H1 (cell line): Measurements from ENCODE around the gene CCDC33. TPM values are rescaled to one million over a fixed set of nuclear protein-coding genes. Genes with fewer than 3 reads are reported as not detected.

Experiments
- CTCF ChIA-PET: fragments of 300-600 bp; sonication (Branson Sonifier 250); formaldehyde crosslinking; loops from one replicate; lab custom pipeline; 2021; ENCODE audit not compliant: partially characterized antibody; lab: Charles Lee
- POLR2A ChIA-PET: fragments of 300-600 bp; sonication (Branson Sonifier 250); formaldehyde crosslinking; loops from one replicate; lab custom pipeline; 2021; ENCODE audit warnings: inconsistent platforms; ENCODE audit not compliant: partially characterized antibody; lab: Charles Lee
- DNase-seq, 2 experiments: peaks; one replicate each; pipeline versions ENCODE4 v3.0.0 to v3.0.0-alpha.2; 2010 to 2022; ENCODE audit warnings: low spot score in 2 of 2, low read depth in 1 of 2, mixed read lengths in 1 of 2
- FAIRE-seq: peaks from 2 replicates; lab custom pipeline; 2011; peaks lifted over from hg19 to GRCh38; lab: Jason Lieb, UNC
- H2AFZ ChIP-seq: 2 replicates; pipeline ENCODE4 v1.8.1; 2012; ENCODE audit warnings: low read length, inconsistent platforms
- H2AK5ac ChIP-seq: 2 replicates; pipeline ENCODE4 v1.6.1; 2013; ENCODE audit warnings: low read depth, low read length
- H2BK120ac ChIP-seq: replicated peaks from 2 replicates; pipeline ENCODE3; 2013; ENCODE audit warnings: low read depth, low read length, inconsistent platforms
- H2BK12ac ChIP-seq: 2 replicates; pipeline ENCODE4 v1.6.1; 2013; ENCODE audit warnings: low read depth, low read length
- H2BK15ac ChIP-seq: 2 replicates; pipeline ENCODE4 v1.6.1; 2013; ENCODE audit warnings: low read length
- H2BK20ac ChIP-seq: 2 replicates; pipeline ENCODE4 v1.6.1; 2013; ENCODE audit warnings: low read length
- H2BK5ac ChIP-seq: 2 replicates; pipeline ENCODE4 v1.6.1; 2013; ENCODE audit warnings: low read depth, low read length
- H3K14ac ChIP-seq: 2 replicates; pipeline ENCODE4 v1.6.1; 2013; ENCODE audit warnings: inconsistent platforms; ENCODE audit not compliant: insufficient read length
- H3K18ac ChIP-seq: 2 replicates; pipeline ENCODE4 v1.6.1; 2013; ENCODE audit warnings: low read length; ENCODE audit errors: extremely low read depth
- H3K23ac ChIP-seq: 2 replicates; pipeline ENCODE4 v1.6.1; 2013; ENCODE audit warnings: inconsistent platforms; ENCODE audit not compliant: insufficient read length
- H3K23me2 ChIP-seq: 2 replicates; pipeline ENCODE4 v1.6.1; 2013; ENCODE audit warnings: low read depth, low read length
- H3K27ac ChIP-seq: 2 replicates; pipeline ENCODE4 v1.6.1; 2011; ENCODE audit warnings: low read depth, low read length, inconsistent platforms
- H3K27me3 ChIP-seq, 4 experiments: replicated peaks in 1 of 4; 1 replicate in 1 of 4; 2 replicates in 3 of 4; pipeline versions ENCODE4 v1.6.1 to v1.8.1; 2011 to 2013; ENCODE audit warnings: low read length in 3 of 4, mild to moderate bottlenecking in 3 of 4, inconsistent platforms in 2 of 4, mixed read lengths in 2 of 4, moderate library complexity in 1 of 4; ENCODE audit not compliant: control insufficient read depth in 3 of 4, insufficient read depth in 3 of 4; ENCODE audit errors: extremely low read depth in 1 of 4
- H3K36me3 ChIP-seq, 4 experiments: 2 replicates each; pipeline versions ENCODE4 v1.6.1 to v1.8.1; 2011 to 2013; ENCODE audit warnings: mild to moderate bottlenecking in 4 of 4, low read length in 3 of 4, moderate library complexity in 2 of 4, control low read depth in 1 of 4, inconsistent platforms in 1 of 4; ENCODE audit not compliant: insufficient read depth in 4 of 4, control insufficient read depth in 2 of 4
- H3K4ac ChIP-seq: replicated peaks from 2 replicates; pipeline ENCODE3; 2013; ENCODE audit warnings: low read length, low read depth, mixed read lengths, inconsistent platforms; ENCODE audit not compliant: insufficient read length
- H3K4me1 ChIP-seq, 4 experiments: replicated peaks in 1 of 4; 1 replicate in 1 of 4; 2 replicates in 3 of 4; pipeline versions ENCODE4 v1.6.1 to v1.8.1; 2011 to 2013; ENCODE audit warnings: low read length in 3 of 4, inconsistent platforms in 2 of 4, mixed read lengths in 1 of 4; ENCODE audit not compliant: insufficient read depth in 4 of 4, control insufficient read depth in 3 of 4
- H3K4me2 ChIP-seq, 2 experiments: 2 replicates each; pipeline versions ENCODE4 v1.6.1 to v1.8.1; 2011 to 2013; ENCODE audit warnings: low read depth in 2 of 2, low read length in 2 of 2, control low read depth in 1 of 2, inconsistent platforms in 1 of 2, mild to moderate bottlenecking in 1 of 2; ENCODE audit not compliant: insufficient read depth in 1 of 2
- H3K4me3 ChIP-seq, 4 experiments: fragments of 200-600, 300-600 bp in 1 of 4; sonication (generic), shearing (Covaris generic), sonication (Bioruptor Twin) in 1 of 4; 2 replicates each; pipeline versions ENCODE4 v1.5.1 to v1.8.1; 2011 to 2016; ENCODE audit warnings: low read length in 4 of 4, low read depth in 3 of 4, control low read depth in 2 of 4, inconsistent platforms in 2 of 4, mild to moderate bottlenecking in 2 of 4, mixed read lengths in 1 of 4, moderate library complexity in 1 of 4; ENCODE audit not compliant: insufficient read depth in 2 of 4; ENCODE audit errors: extremely low read depth in 1 of 4
- H3K56ac ChIP-seq: replicated peaks from 2 replicates; pipeline ENCODE3; 2013; ENCODE audit warnings: low read depth, mild to moderate bottlenecking, mixed read lengths, low read length, inconsistent platforms; ENCODE audit not compliant: insufficient read length
- H3K79me1 ChIP-seq: 2 replicates; pipeline ENCODE4 v1.6.1; 2013; ENCODE audit warnings: low read depth, low read length, control low read depth
- H3K79me2 ChIP-seq, 2 experiments: 2 replicates each; pipeline versions ENCODE4 v1.6.1 to v1.8.1; 2012 to 2013; ENCODE audit warnings: low read length in 2 of 2, mild to moderate bottlenecking in 2 of 2, inconsistent platforms in 1 of 2; ENCODE audit not compliant: insufficient read depth in 2 of 2, control insufficient read depth in 1 of 2
- H3K9ac ChIP-seq, 4 experiments: replicated peaks in 1 of 4; 1 replicate in 1 of 4; 2 replicates in 3 of 4; pipeline versions ENCODE4 v1.6.1 to v1.8.1; 2011 to 2013; ENCODE audit warnings: low read depth in 3 of 4, low read length in 3 of 4, control low read depth in 2 of 4, mild to moderate bottlenecking in 2 of 4, moderate library complexity in 2 of 4, inconsistent platforms in 1 of 4; ENCODE audit errors: extremely low read depth in 1 of 4
- H3K9me3 ChIP-seq, 2 experiments: 2 replicates each; pipeline versions ENCODE4 v1.6.1 to v1.8.1; 2012 to 2013; ENCODE audit warnings: mild to moderate bottlenecking in 2 of 2, moderate library complexity in 2 of 2, control low read depth in 1 of 2, inconsistent platforms in 1 of 2, low read depth in 1 of 2, low read length in 1 of 2, mixed read lengths in 1 of 2; ENCODE audit not compliant: insufficient read depth in 2 of 2
- H4K20me1 ChIP-seq, 2 experiments: replicated peaks in 1 of 2; 2 replicates each; pipeline versions ENCODE3 to v1.8.1; 2011 to 2013; ENCODE audit warnings: inconsistent platforms in 2 of 2, low read length in 2 of 2, mild to moderate bottlenecking in 1 of 2; ENCODE audit not compliant: insufficient read depth in 2 of 2, control insufficient read depth in 1 of 2
- H4K5ac ChIP-seq: 2 replicates; pipeline ENCODE4 v1.6.1; 2013; ENCODE audit warnings: low read length, low read depth, mixed read lengths, inconsistent platforms; ENCODE audit not compliant: insufficient read length
- H4K8ac ChIP-seq: 2 replicates; pipeline ENCODE4 v1.8.0; 2013; ENCODE audit warnings: mild to moderate bottlenecking, moderate library complexity, low read length, inconsistent platforms; ENCODE audit not compliant: insufficient read depth; ENCODE audit errors: extremely low read depth
- H4K91ac ChIP-seq: replicated peaks from 2 replicates; pipeline ENCODE3; 2013; ENCODE audit warnings: low read length, mixed read lengths, inconsistent platforms; ENCODE audit not compliant: insufficient read length
- BCL11A ChIP-seq, 2 experiments: IDR thresholded peaks; one replicate each; pipeline ENCODE4 v1.6.1; 2011; ENCODE audit warnings: low read depth in 2 of 2, low read length in 2 of 2, mild to moderate bottlenecking in 2 of 2
- CHD2 ChIP-seq: IDR thresholded peaks from 2 replicates; pipeline ENCODE4 v1.6.1; 2012; ENCODE audit warnings: low read length, improper control_type of control experiment
- GABPA ChIP-seq: IDR thresholded peaks from 2 replicates; pipeline ENCODE4 v1.6.1; 2011; ENCODE audit warnings: mild to moderate bottlenecking, low read length, moderate library complexity, borderline replicate concordance; ENCODE audit not compliant: insufficient read depth
- KDM4A ChIP-seq: IDR thresholded peaks from one replicate; pipeline ENCODE4 v1.7.1; 2012; ENCODE audit warnings: low read depth, mild to moderate bottlenecking, moderate library complexity, low read length, inconsistent platforms; ENCODE audit not compliant: severe bottlenecking
- SIX5 ChIP-seq: IDR thresholded peaks from 2 replicates; pipeline ENCODE4 v1.6.1; 2011; ENCODE audit warnings: mild to moderate bottlenecking, low read depth, low read length
- SP2 ChIP-seq: IDR thresholded peaks from 2 replicates; pipeline ENCODE4 v1.6.1; 2012; ENCODE audit warnings: mild to moderate bottlenecking, low read length, inconsistent platforms
- SRF ChIP-seq: IDR thresholded peaks from 2 replicates; pipeline ENCODE4 v1.6.1; 2011; ENCODE audit warnings: mild to moderate bottlenecking, low read depth, low read length, moderate library complexity
- TAF7 ChIP-seq: optimal IDR thresholded peaks from 2 replicates; pipeline ENCODE3; 2011; ENCODE audit warnings: low read depth, mild to moderate bottlenecking, inconsistent platforms, low read length, moderate library complexity, borderline replicate concordance
- WGBS, 2 experiments: shearing (Covaris generic) in 1 of 2; methylation state at CpG; one replicate each; pipeline versions ENCODE4 v1.1.6 to v1.1.7; 2013 to 2015; ENCODE audit warnings: low lambda C conversion rate in 2 of 2, mixed read lengths in 2 of 2, inconsistent platforms in 1 of 2, low coverage in 1 of 2, missing lambda C conversion rate in 1 of 2; ENCODE audit not compliant: insufficient replicate concordance in 2 of 2, insufficient coverage in 1 of 2, insufficient read length in 1 of 2; ENCODE audit errors: extremely low coverage in 1 of 2, missing lambda C conversion rate in 1 of 2; 5-methylcytosine and 5-hydroxymethylcytosine counted together
- polyA plus RNA-seq, 7 experiments: library from polyadenylated mRNA; depleted of rRNA in 3 of 7; stranded (reverse) in 5 of 7; unstranded in 2 of 7; fragments of >200 nt in 5 of 7; fragments of 200-250 nt in 2 of 7; gene quantifications; 1 replicate in 5 of 7; 2 replicates in 1 of 7; 4 replicates in 1 of 7; pipeline versions ENCODE4 v1.2.1 to v1.2.3, GENCODE V29; 2011 to 2013; ENCODE audit warnings: missing spikeins in 2 of 7, mixed read lengths in 2 of 7
- total RNA-seq: library from RNA; stranded (reverse); fragmentation: NEBNext Ultra II Directional; extraction: Animal tissue kit (Norgen Biotek cat#: 25700); gene quantifications from 2 replicates; pipeline ENCODE4 v1.2.1, GENCODE V29; 2021

The CCDC33 gene
- total and polyA plus RNA-seq, 2 of the 8 experiments (the other 6 are each of a cell fraction or from before 2014, with no cell fraction given), result 2.0 to 2.7 TPM

- Histone ChIP-seq H2BK20ac (peak overlapping the region; percentile 61; the same call in 1 of the 2 replicates), H3K4me1 (peaks cover 2 to 24% (median 19%) of the 10 kb centered on the region in 4 experiments), H3K9me3 (no peaks in the 10 kb centered on the region), H2BK12ac (no peak overlapping the region), H3K56ac (no peak overlapping the region), H3K23ac (no peak overlapping the region), H3K18ac (no peak overlapping the region), H3K23me2 (0 out of 2 replicates have a peak, but pooled peaks cover 2% of the 10 kb centered on the region), H2AK5ac (no peak overlapping the region), H3K27ac (no peak overlapping the region), H3K27me3 (peaks cover 14 to 56% (median 42%) of the 10 kb centered on the region in 4 experiments), H2BK120ac (no peak overlapping the region), H2AFZ (no peak overlapping the region), H3K9ac (no peak overlapping the region), H4K5ac (no peak overlapping the region), H4K20me1 (peaks cover 0 to 3% of the 10 kb centered on the region in 2 experiments), H4K8ac (peak overlapping the region; percentile 45; the same call in 1 of the 2 replicates), H3K79me1 (no peaks in the 10 kb centered on the region), H3K4me2 (no peak overlapping the region), H4K91ac (no peak overlapping the region), H3K14ac (no peak overlapping the region), H3K4ac (no peak overlapping the region), H3K4me3 (no peak overlapping the region), H2BK5ac (no peak overlapping the region), H3K79me2 (no peaks in the 10 kb centered on the region), H3K36me3 (no peaks in the 10 kb centered on the region), H2BK15ac (0 out of 2 replicates have a peak overlapping the region, but pooled peaks have one; percentile 8)
- CTCF ChIA-PET, result interaction anchor here (0.7 to 2.4 kb wide), 11 partner anchors 14 to 175 kb away, joined by 3 to 8 read pairs (median 4); no protein-coding TSS in a partner anchor
- 73% methylated on average over 15 of the region's 17 CpGs; no CpG with 5 or more reads in 1 of the 2 experiments for WGBS, 2 experiments
- DNase-seq (no peak), FAIRE-seq (no peak)
- TF ChIP-seq SP2 (no peak), SRF (no peak), GABPA (no peak), KDM4A (no peak), CHD2 (no peak), SIX5 (no peak), TAF7 (no peak), BCL11A (IDR thresholded peaks at IDR 0.05; ENCODE audit: low read depth in 2 of 2, low read length in 2 of 2) (no peak)
- POLR2A ChIA-PET, result interaction anchor here (1.1 to 1.5 kb wide), 4 partner anchors 9 to 26 kb away, joined by 3 to 5 read pairs (median 4); partner anchors contain the start of gene STRA6
Measured at GRCh38 chr15:74228723-74229081, 7.4 kb upstream of the CCDC33 start.
